H1 (cell line): Measurements from ENCODE around the gene CD14. TPM values are rescaled to one million over a fixed set of nuclear protein-coding genes. Genes with fewer than 3 reads are reported as not detected.

ENCODE experiments used
- CTCF ChIA-PET: fragments of 300-600 bp; sonication (Branson Sonifier 250); formaldehyde crosslinking; loops from one replicate; lab custom pipeline; 2021; ENCODE audit not compliant: partially characterized antibody; lab: Charles Lee
- POLR2A ChIA-PET: fragments of 300-600 bp; sonication (Branson Sonifier 250); formaldehyde crosslinking; loops from one replicate; lab custom pipeline; 2021; ENCODE audit warnings: inconsistent platforms; ENCODE audit not compliant: partially characterized antibody; lab: Charles Lee
- DNase-seq, 2 experiments: peaks; one replicate each; pipeline versions ENCODE4 v3.0.0 to v3.0.0-alpha.2; 2010 to 2022; ENCODE audit warnings: low spot score in 2 of 2, low read depth in 1 of 2, mixed read lengths in 1 of 2
- FAIRE-seq: peaks from 2 replicates; lab custom pipeline; 2011; peaks lifted over from hg19 to GRCh38; lab: Jason Lieb, UNC
- H2AFZ ChIP-seq: 2 replicates; pipeline ENCODE4 v1.8.1; 2012; ENCODE audit warnings: low read length, inconsistent platforms
- H2AK5ac ChIP-seq: 2 replicates; pipeline ENCODE4 v1.6.1; 2013; ENCODE audit warnings: low read depth, low read length
- H2BK120ac ChIP-seq: replicated peaks from 2 replicates; pipeline ENCODE3; 2013; ENCODE audit warnings: low read depth, low read length, inconsistent platforms
- H2BK12ac ChIP-seq: 2 replicates; pipeline ENCODE4 v1.6.1; 2013; ENCODE audit warnings: low read depth, low read length
- H2BK15ac ChIP-seq: 2 replicates; pipeline ENCODE4 v1.6.1; 2013; ENCODE audit warnings: low read length
- H2BK20ac ChIP-seq: 2 replicates; pipeline ENCODE4 v1.6.1; 2013; ENCODE audit warnings: low read length
- H2BK5ac ChIP-seq: 2 replicates; pipeline ENCODE4 v1.6.1; 2013; ENCODE audit warnings: low read depth, low read length
- H3K14ac ChIP-seq: 2 replicates; pipeline ENCODE4 v1.6.1; 2013; ENCODE audit warnings: inconsistent platforms; ENCODE audit not compliant: insufficient read length
- H3K18ac ChIP-seq: 2 replicates; pipeline ENCODE4 v1.6.1; 2013; ENCODE audit warnings: low read length; ENCODE audit errors: extremely low read depth
- H3K23ac ChIP-seq: 2 replicates; pipeline ENCODE4 v1.6.1; 2013; ENCODE audit warnings: inconsistent platforms; ENCODE audit not compliant: insufficient read length
- H3K23me2 ChIP-seq: 2 replicates; pipeline ENCODE4 v1.6.1; 2013; ENCODE audit warnings: low read depth, low read length
- H3K27ac ChIP-seq: 2 replicates; pipeline ENCODE4 v1.6.1; 2011; ENCODE audit warnings: low read depth, low read length, inconsistent platforms
- H3K27me3 ChIP-seq, 4 experiments: replicated peaks in 1 of 4; 1 replicate in 1 of 4; 2 replicates in 3 of 4; pipeline versions ENCODE4 v1.6.1 to v1.8.1; 2011 to 2013; ENCODE audit warnings: low read length in 3 of 4, mild to moderate bottlenecking in 3 of 4, inconsistent platforms in 2 of 4, mixed read lengths in 2 of 4, moderate library complexity in 1 of 4; ENCODE audit not compliant: control insufficient read depth in 3 of 4, insufficient read depth in 3 of 4; ENCODE audit errors: extremely low read depth in 1 of 4
- H3K36me3 ChIP-seq, 4 experiments: 2 replicates each; pipeline versions ENCODE4 v1.6.1 to v1.8.1; 2011 to 2013; ENCODE audit warnings: mild to moderate bottlenecking in 4 of 4, low read length in 3 of 4, moderate library complexity in 2 of 4, control low read depth in 1 of 4, inconsistent platforms in 1 of 4; ENCODE audit not compliant: insufficient read depth in 4 of 4, control insufficient read depth in 2 of 4
- H3K4ac ChIP-seq: replicated peaks from 2 replicates; pipeline ENCODE3; 2013; ENCODE audit warnings: low read length, low read depth, mixed read lengths, inconsistent platforms; ENCODE audit not compliant: insufficient read length
- H3K4me1 ChIP-seq, 4 experiments: replicated peaks in 1 of 4; 1 replicate in 1 of 4; 2 replicates in 3 of 4; pipeline versions ENCODE4 v1.6.1 to v1.8.1; 2011 to 2013; ENCODE audit warnings: low read length in 3 of 4, inconsistent platforms in 2 of 4, mixed read lengths in 1 of 4; ENCODE audit not compliant: insufficient read depth in 4 of 4, control insufficient read depth in 3 of 4
- H3K4me2 ChIP-seq, 2 experiments: 2 replicates each; pipeline versions ENCODE4 v1.6.1 to v1.8.1; 2011 to 2013; ENCODE audit warnings: low read depth in 2 of 2, low read length in 2 of 2, control low read depth in 1 of 2, inconsistent platforms in 1 of 2, mild to moderate bottlenecking in 1 of 2; ENCODE audit not compliant: insufficient read depth in 1 of 2
- H3K4me3 ChIP-seq, 4 experiments: fragments of 200-600, 300-600 bp in 1 of 4; sonication (generic), shearing (Covaris generic), sonication (Bioruptor Twin) in 1 of 4; 2 replicates each; pipeline versions ENCODE4 v1.5.1 to v1.8.1; 2011 to 2016; ENCODE audit warnings: low read length in 4 of 4, low read depth in 3 of 4, control low read depth in 2 of 4, inconsistent platforms in 2 of 4, mild to moderate bottlenecking in 2 of 4, mixed read lengths in 1 of 4, moderate library complexity in 1 of 4; ENCODE audit not compliant: insufficient read depth in 2 of 4; ENCODE audit errors: extremely low read depth in 1 of 4
- H3K56ac ChIP-seq: replicated peaks from 2 replicates; pipeline ENCODE3; 2013; ENCODE audit warnings: low read depth, mild to moderate bottlenecking, mixed read lengths, low read length, inconsistent platforms; ENCODE audit not compliant: insufficient read length
- H3K79me1 ChIP-seq: 2 replicates; pipeline ENCODE4 v1.6.1; 2013; ENCODE audit warnings: low read depth, low read length, control low read depth
- H3K79me2 ChIP-seq, 2 experiments: 2 replicates each; pipeline versions ENCODE4 v1.6.1 to v1.8.1; 2012 to 2013; ENCODE audit warnings: low read length in 2 of 2, mild to moderate bottlenecking in 2 of 2, inconsistent platforms in 1 of 2; ENCODE audit not compliant: insufficient read depth in 2 of 2, control insufficient read depth in 1 of 2
- H3K9ac ChIP-seq, 4 experiments: replicated peaks in 1 of 4; 1 replicate in 1 of 4; 2 replicates in 3 of 4; pipeline versions ENCODE4 v1.6.1 to v1.8.1; 2011 to 2013; ENCODE audit warnings: low read depth in 3 of 4, low read length in 3 of 4, control low read depth in 2 of 4, mild to moderate bottlenecking in 2 of 4, moderate library complexity in 2 of 4, inconsistent platforms in 1 of 4; ENCODE audit errors: extremely low read depth in 1 of 4
- H3K9me3 ChIP-seq, 2 experiments: 2 replicates each; pipeline versions ENCODE4 v1.6.1 to v1.8.1; 2012 to 2013; ENCODE audit warnings: mild to moderate bottlenecking in 2 of 2, moderate library complexity in 2 of 2, control low read depth in 1 of 2, inconsistent platforms in 1 of 2, low read depth in 1 of 2, low read length in 1 of 2, mixed read lengths in 1 of 2; ENCODE audit not compliant: insufficient read depth in 2 of 2
- H4K20me1 ChIP-seq, 2 experiments: replicated peaks in 1 of 2; 2 replicates each; pipeline versions ENCODE3 to v1.8.1; 2011 to 2013; ENCODE audit warnings: inconsistent platforms in 2 of 2, low read length in 2 of 2, mild to moderate bottlenecking in 1 of 2; ENCODE audit not compliant: insufficient read depth in 2 of 2, control insufficient read depth in 1 of 2
- H4K5ac ChIP-seq: 2 replicates; pipeline ENCODE4 v1.6.1; 2013; ENCODE audit warnings: low read length, low read depth, mixed read lengths, inconsistent platforms; ENCODE audit not compliant: insufficient read length
- H4K8ac ChIP-seq: 2 replicates; pipeline ENCODE4 v1.8.0; 2013; ENCODE audit warnings: mild to moderate bottlenecking, moderate library complexity, low read length, inconsistent platforms; ENCODE audit not compliant: insufficient read depth; ENCODE audit errors: extremely low read depth
- H4K91ac ChIP-seq: replicated peaks from 2 replicates; pipeline ENCODE3; 2013; ENCODE audit warnings: low read length, mixed read lengths, inconsistent platforms; ENCODE audit not compliant: insufficient read length
- CBX5 ChIP-seq: fragments of 300-800, 300-1000 bp; sonication (generic); IDR thresholded peaks from 2 replicates; pipeline ENCODE4 v1.7.1; 2016; ENCODE audit warnings: antibody characterized with exemption, low read length, low read depth
- CBX8 ChIP-seq: fragments of 300-800, 300-1000 bp; sonication (generic); IDR thresholded peaks from 2 replicates; pipeline ENCODE4 v1.7.1; 2016; ENCODE audit warnings: low read depth, low read length, borderline replicate concordance
- CHD2 ChIP-seq: IDR thresholded peaks from 2 replicates; pipeline ENCODE4 v1.6.1; 2012; ENCODE audit warnings: low read length, improper control_type of control experiment
- EGR1 ChIP-seq: IDR thresholded peaks from 2 replicates; pipeline ENCODE4 v1.6.1; 2011; ENCODE audit warnings: low read depth, low read length, borderline replicate concordance
- HDAC6 ChIP-seq: IDR thresholded peaks from one replicate; pipeline ENCODE4 v1.7.1; 2012; ENCODE audit warnings: low read depth, mild to moderate bottlenecking, inconsistent platforms, low read length, moderate library complexity
- JUND ChIP-seq: IDR thresholded peaks from 2 replicates; pipeline ENCODE4 v1.6.1; 2011; ENCODE audit warnings: mild to moderate bottlenecking, improper control_type of control experiment, low read length
- KDM5A ChIP-seq: fragments of 200-600 bp; IDR thresholded peaks from 2 replicates; pipeline ENCODE4 v1.7.1; 2012; ENCODE audit warnings: mild to moderate bottlenecking, low read length, inconsistent platforms, mixed read lengths
- PHF8 ChIP-seq: fragments of 200-600 bp; sonication (generic); conservative IDR thresholded peaks from 2 replicates; pipeline ENCODE4 v1.7.1; 2012; ENCODE audit warnings: low read depth, mild to moderate bottlenecking, inconsistent platforms, low read length, moderate library complexity
- SIRT6 ChIP-seq: IDR thresholded peaks from one replicate; pipeline ENCODE4 v1.7.1; 2012; ENCODE audit warnings: low read length, inconsistent platforms
- SIX5 ChIP-seq: IDR thresholded peaks from 2 replicates; pipeline ENCODE4 v1.6.1; 2011; ENCODE audit warnings: mild to moderate bottlenecking, low read depth, low read length
- SUZ12 ChIP-seq: fragments of 200-600 bp; sonication (generic); IDR thresholded peaks from 2 replicates; pipeline ENCODE4 v1.6.1; 2012; ENCODE audit warnings: mild to moderate bottlenecking, inconsistent platforms, low read length, moderate library complexity, mixed read lengths
- TBP ChIP-seq: IDR thresholded peaks from 2 replicates; pipeline ENCODE4 v1.6.1; 2011; ENCODE audit warnings: low read depth, low read length, improper control_type of control experiment
- TCF12 ChIP-seq: IDR thresholded peaks from 2 replicates; pipeline ENCODE4 v1.6.1; 2011; ENCODE audit warnings: low read depth, mild to moderate bottlenecking, low read length
- YY1 ChIP-seq: IDR thresholded peaks from 2 replicates; pipeline ENCODE4 v1.6.1; 2011; ENCODE audit warnings: low read depth, mild to moderate bottlenecking, low read length
- WGBS, 2 experiments: shearing (Covaris generic) in 1 of 2; methylation state at CpG; one replicate each; pipeline versions ENCODE4 v1.1.6 to v1.1.7; 2013 to 2015; ENCODE audit warnings: low lambda C conversion rate in 2 of 2, mixed read lengths in 2 of 2, inconsistent platforms in 1 of 2, low coverage in 1 of 2, missing lambda C conversion rate in 1 of 2; ENCODE audit not compliant: insufficient replicate concordance in 2 of 2, insufficient coverage in 1 of 2, insufficient read length in 1 of 2; ENCODE audit errors: extremely low coverage in 1 of 2, missing lambda C conversion rate in 1 of 2; 5-methylcytosine and 5-hydroxymethylcytosine counted together
- polyA plus RNA-seq, 7 experiments: library from polyadenylated mRNA; depleted of rRNA in 3 of 7; stranded (reverse) in 5 of 7; unstranded in 2 of 7; fragments of >200 nt in 5 of 7; fragments of 200-250 nt in 2 of 7; gene quantifications; 1 replicate in 5 of 7; 2 replicates in 1 of 7; 4 replicates in 1 of 7; pipeline versions ENCODE4 v1.2.1 to v1.2.3, GENCODE V29; 2011 to 2013; ENCODE audit warnings: missing spikeins in 2 of 7, mixed read lengths in 2 of 7
- total RNA-seq: library from RNA; stranded (reverse); fragmentation: NEBNext Ultra II Directional; extraction: Animal tissue kit (Norgen Biotek cat#: 25700); gene quantifications from 2 replicates; pipeline ENCODE4 v1.2.1, GENCODE V29; 2021
- TF ChIP-seq, protein P1 (sequence below): IDR thresholded peaks from 2 replicates; pipeline ENCODE4 v1.6.1; 2011; ENCODE audit warnings: low read depth, mild to moderate bottlenecking, low read length; ENCODE audit not compliant: insufficient read depth
- TF ChIP-seq, protein P2 (sequence below): IDR thresholded peaks from 2 replicates; pipeline ENCODE4 v1.6.1; 2012; ENCODE audit warnings: inconsistent platforms

Gene CD14
- total and polyA plus RNA-seq, 2 of the 8 experiments (the other 6 are each of a cell fraction or from before 2014, with no cell fraction given): 0.15 TPM; not detected in 1

DNA sequence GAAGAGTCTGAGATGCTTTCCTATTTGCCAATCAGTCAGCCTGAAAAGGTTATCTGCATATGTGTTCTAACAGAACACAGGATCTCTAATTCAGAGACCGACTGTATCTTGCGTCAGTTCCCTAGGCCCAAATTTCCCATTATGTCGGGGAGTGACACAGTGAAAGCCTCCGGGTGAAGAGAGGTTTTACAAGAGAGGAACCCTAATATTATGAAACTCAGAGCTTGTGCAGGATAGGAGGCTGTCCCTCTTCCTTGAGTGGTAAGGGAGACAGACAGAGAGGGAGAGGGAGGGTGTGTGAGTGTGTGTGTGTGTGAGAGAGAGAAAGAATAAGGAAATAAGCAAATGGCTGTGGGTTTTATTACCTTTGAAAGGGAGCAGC is 1.9 kb downstream of the CD14 start:
- H4K91ac ChIP-seq: no peak overlapping the region
- H3K4me3 ChIP-seq: no peak overlapping the region
- H2BK120ac ChIP-seq: no peak overlapping the region
- CTCF ChIA-PET: no interaction called here
- H3K9me3 ChIP-seq: peaks cover 29 to 30% of the 10 kb centered on the region in 2 experiments; a peak in 3 of 4 replicates
- no peaks in the 10 kb centered on the region for H4K20me1 ChIP-seq
- H3K14ac ChIP-seq: no peak overlapping the region
- H3K18ac ChIP-seq: no peak overlapping the region
- H3K27me3 ChIP-seq: no peaks in the 10 kb centered on the region
- H2BK15ac ChIP-seq: no peak overlapping the region
- no peak overlapping the region for H3K23ac ChIP-seq
- TF ChIP-seq JUND (no peak), CHD2 (no peak), CBX5 (no peak), EGR1 (no peak), YY1 (no peak), TBP (no peak), SUZ12 (no peak), SIX5 (no peak), KDM5A (no peak), CBX8 (no peak), SIRT6 (no peak), HDAC6 (no peak), PHF8 (no peak), TCF12 (no peak)
- TF ChIP-seq, protein P1, sequence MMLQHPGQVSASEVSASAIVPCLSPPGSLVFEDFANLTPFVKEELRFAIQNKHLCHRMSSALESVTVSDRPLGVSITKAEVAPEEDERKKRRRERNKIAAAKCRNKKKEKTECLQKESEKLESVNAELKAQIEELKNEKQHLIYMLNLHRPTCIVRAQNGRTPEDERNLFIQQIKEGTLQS: no peak
- TF ChIP-seq, protein P2, sequence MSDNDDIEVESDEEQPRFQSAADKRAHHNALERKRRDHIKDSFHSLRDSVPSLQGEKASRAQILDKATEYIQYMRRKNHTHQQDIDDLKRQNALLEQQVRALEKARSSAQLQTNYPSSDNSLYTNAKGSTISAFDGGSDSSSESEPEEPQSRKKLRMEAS: no peak
- no peak overlapping the region for H4K5ac ChIP-seq
- WGBS, 2 experiments: 85% methylated on average over 4 of the region's 4 CpGs; no CpG with 5 or more reads in 1 of the 2 experiments
- H4K8ac ChIP-seq: no peak overlapping the region
- no peak overlapping the region for H3K4ac ChIP-seq
- no peaks in the 10 kb centered on the region for H3K79me2 ChIP-seq
- H2AFZ ChIP-seq: no peak overlapping the region
- no peak overlapping the region for H3K9ac ChIP-seq
- no peak overlapping the region for H3K27ac ChIP-seq
- no peak for FAIRE-seq
- H2BK12ac ChIP-seq: no peak overlapping the region
- no peaks in the 10 kb centered on the region for H3K79me1 ChIP-seq
- DNase-seq: no peak
- H3K23me2 ChIP-seq: no peaks in the 10 kb centered on the region
- H2AK5ac ChIP-seq: no peak overlapping the region
- POLR2A ChIA-PET: interaction anchor here (0.5 to 1.0 kb wide), 2 partner anchors 14 to 16 kb away, joined by 3 to 4 read pairs; partner anchors contain the start of genes IK and NDUFA2
- H3K36me3 ChIP-seq: no peaks in the 10 kb centered on the region
- no peak overlapping the region for H2BK5ac ChIP-seq
- no peaks in the 10 kb centered on the region for H3K4me1 ChIP-seq
- no peak overlapping the region for H2BK20ac ChIP-seq
- no peak overlapping the region for H3K4me2 ChIP-seq
- H3K56ac ChIP-seq: no peak overlapping the region
